IMR-90 (cell line): Measurements from ENCODE around the gene PRSS22. TPM values are rescaled to one million over a fixed set of nuclear protein-coding genes. Genes with fewer than 3 reads are reported as not detected.

ENCODE experiments used
- ATAC-seq: fragments of 200-7000 bp; cut with Tn5 transposase; 2 replicates; pipeline ENCODE4 v1.9.1; 2020; ENCODE audit warnings: low read depth, mild to moderate bottlenecking, moderate library complexity
- BruUV-seq: library from RNA; stranded (reverse); fragments of 400-500 nt; replicated peaks from 2 replicates; lab custom pipeline; 2021; lab: Mats Ljungman, UMichigan
- CTCF ChIA-PET: fragments of 300-600 bp; formaldehyde crosslinking; extraction: SDS; loops from one replicate; lab custom pipeline; 2021; ENCODE audit warnings: antibody characterized with exemption; lab: Yijun Ruan, JAX
- POLR2A ChIA-PET: fragments of 300-600 bp; sonication (Branson Sonifier 250); formaldehyde crosslinking; loops from one replicate; lab custom pipeline; 2022; ENCODE audit warnings: antibody characterized with exemption; ENCODE audit not compliant: unreplicated experiment; lab: Charles Lee
- DNase-seq: peaks from one replicate; pipeline ENCODE4 v3.0.0; 2013
- H2AFZ ChIP-seq: replicated peaks from 2 replicates; pipeline ENCODE3; 2013; ENCODE audit warnings: low read length, mild to moderate bottlenecking; ENCODE audit not compliant: poor library complexity
- H2AK5ac ChIP-seq: 2 replicates; pipeline ENCODE4 v1.6.1; 2013; ENCODE audit warnings: low read depth, low read length, inconsistent platforms
- H2AK9ac ChIP-seq: replicated peaks from 2 replicates; pipeline ENCODE3; 2013; ENCODE audit warnings: mild to moderate bottlenecking, low read depth, low read length, moderate library complexity; ENCODE audit not compliant: poor library complexity
- H2BK120ac ChIP-seq: 2 replicates; pipeline ENCODE4 v1.6.1; 2013; ENCODE audit warnings: low read depth, low read length, inconsistent platforms
- H2BK15ac ChIP-seq: 3 replicates; pipeline ENCODE4 v1.6.1; 2013; ENCODE audit warnings: low read depth, low read length, inconsistent platforms
- H2BK20ac ChIP-seq: 2 replicates; pipeline ENCODE4 v1.6.1; 2013; ENCODE audit warnings: low read depth, mild to moderate bottlenecking, inconsistent platforms, low read length, moderate library complexity
- H2BK5ac ChIP-seq: 2 replicates; pipeline ENCODE4 v1.6.1; 2013; ENCODE audit warnings: mild to moderate bottlenecking, low read depth, low read length, inconsistent platforms; ENCODE audit not compliant: poor library complexity, severe bottlenecking
- H3K14ac ChIP-seq: replicated peaks from 2 replicates; pipeline ENCODE4 v1.6.1; 2013; ENCODE audit warnings: low read depth, low read length, inconsistent platforms
- H3K18ac ChIP-seq: 2 replicates; pipeline ENCODE4 v1.6.1; 2013; ENCODE audit warnings: low read depth, low read length, control low read depth
- H3K23ac ChIP-seq: 2 replicates; pipeline ENCODE4 v1.6.1; 2013; ENCODE audit warnings: low read depth, low read length, inconsistent platforms
- H3K27ac ChIP-seq: 2 replicates; pipeline ENCODE4 v1.5.1; 2013; ENCODE audit warnings: mild to moderate bottlenecking, control low read depth, low read length; ENCODE audit not compliant: insufficient read depth
- H3K27me3 ChIP-seq: 2 replicates; pipeline ENCODE4 v1.6.1; 2013; ENCODE audit warnings: low read length; ENCODE audit not compliant: control insufficient read depth, insufficient read depth
- H3K36me3 ChIP-seq: 2 replicates; pipeline ENCODE4 v1.6.1; 2013; ENCODE audit warnings: low read length, mixed read lengths; ENCODE audit not compliant: control insufficient read depth, insufficient read depth
- H3K4ac ChIP-seq: 2 replicates; pipeline ENCODE4 v1.6.1; 2013; ENCODE audit warnings: low read depth, low read length, inconsistent platforms
- H3K4me1 ChIP-seq: 2 replicates; pipeline ENCODE4 v1.6.1; 2013; ENCODE audit warnings: low read length, mixed read lengths; ENCODE audit not compliant: control insufficient read depth, insufficient read depth
- H3K4me2 ChIP-seq: 2 replicates; pipeline ENCODE4 v1.6.1; 2013; ENCODE audit warnings: low read depth, mild to moderate bottlenecking, control low read depth, low read length, moderate library complexity
- H3K4me3 ChIP-seq: 2 replicates; pipeline ENCODE4 v1.5.1; 2013; ENCODE audit warnings: low read depth, mild to moderate bottlenecking, control low read depth, low read length, moderate library complexity; ENCODE audit not compliant: insufficient read depth
- H3K56ac ChIP-seq: 2 replicates; pipeline ENCODE4 v1.6.1; 2013; ENCODE audit warnings: low read length, inconsistent platforms; ENCODE audit not compliant: insufficient read depth; ENCODE audit errors: extremely low read depth
- H3K79me1 ChIP-seq, 2 experiments: 2 replicates each; pipeline ENCODE4 v1.6.1; 2013; ENCODE audit warnings: low read length in 2 of 2, inconsistent platforms in 1 of 2, low read depth in 1 of 2
- H3K9ac ChIP-seq: 2 replicates; pipeline ENCODE4 v1.6.1; 2013; ENCODE audit warnings: low read depth, low read length, control low read depth
- H3K9me1 ChIP-seq: 2 replicates; pipeline ENCODE4 v1.6.1; 2013; ENCODE audit warnings: low read length, inconsistent platforms; ENCODE audit not compliant: insufficient read depth
- H3K9me3 ChIP-seq: 2 replicates; pipeline ENCODE4 v1.6.1; 2013; ENCODE audit warnings: low read length; ENCODE audit not compliant: control insufficient read depth, insufficient read depth
- H4K20me1 ChIP-seq: 2 replicates; pipeline ENCODE4 v1.6.1; 2013; ENCODE audit warnings: low read length, inconsistent platforms; ENCODE audit not compliant: insufficient read depth
- H4K5ac ChIP-seq: 2 replicates; pipeline ENCODE4 v1.6.1; 2013; ENCODE audit warnings: mild to moderate bottlenecking, low read depth, low read length, control low read depth
- H4K8ac ChIP-seq, 2 experiments: 2 replicates each; pipeline ENCODE4 v1.6.1; 2013; ENCODE audit warnings: low read depth in 2 of 2, low read length in 2 of 2, control low read depth in 1 of 2, inconsistent platforms in 1 of 2
- H4K91ac ChIP-seq: 2 replicates; pipeline ENCODE4 v1.6.1; 2013; ENCODE audit warnings: low read depth, low read length, inconsistent platforms; ENCODE audit not compliant: insufficient read depth
- BHLHE40 ChIP-seq: fragments of 150-350 bp; IDR thresholded peaks from 2 replicates; pipeline ENCODE4 v1.6.1; 2016; ENCODE audit warnings: mild to moderate bottlenecking, low read depth, low read length
- CEBPB ChIP-seq: IDR thresholded peaks from 2 replicates; pipeline ENCODE4 v1.6.1; 2012; ENCODE audit warnings: low read depth, low read length, improper control_type of control experiment
- CHD1 ChIP-seq: IDR thresholded peaks from 2 replicates; pipeline ENCODE4 v1.6.1; 2012; ENCODE audit warnings: low read depth, low read length, improper control_type of control experiment
- MAFK ChIP-seq: IDR thresholded peaks from 2 replicates; pipeline ENCODE4 v1.6.1; 2012; ENCODE audit warnings: low read depth, low read length, improper control_type of control experiment
- NFE2L2 ChIP-seq: fragments of 150-350 bp; IDR thresholded peaks from 2 replicates; pipeline ENCODE4 v1.6.1; 2016; ENCODE audit warnings: low read depth, mild to moderate bottlenecking, low read length
- RAD21 ChIP-seq: IDR thresholded peaks from 2 replicates; pipeline ENCODE4 v1.6.1; 2012; ENCODE audit warnings: low read length, improper control_type of control experiment
- RFX5 ChIP-seq: IDR thresholded peaks from 2 replicates; pipeline ENCODE4 v1.8.0; 2012; ENCODE audit warnings: low read depth, mild to moderate bottlenecking, low read length, moderate library complexity
- SMC3 ChIP-seq: fragments of 150-350 bp; IDR thresholded peaks from 2 replicates; pipeline ENCODE4 v1.6.1; 2016; ENCODE audit warnings: low read depth, mild to moderate bottlenecking, antibody characterized with exemption, low read length, moderate library complexity
- WGBS, 2 experiments: methylation state at CpG; one replicate each; pipeline versions ENCODE4 v1.1.5 to v1.1.7; 2013; ENCODE audit warnings: missing lambda C conversion rate in 2 of 2; ENCODE audit not compliant: insufficient read length in 1 of 2; ENCODE audit errors: extremely low coverage in 2 of 2; 5-methylcytosine and 5-hydroxymethylcytosine counted together
- dilution Hi-C: fragments of 300-500 bp; cut with HindIII; formaldehyde crosslinking; loops from one replicate; pipeline ENCODE4 v1.14.3; 2018; ENCODE audit warnings: low sequenced_read_pairs; ENCODE audit not compliant: unreplicated experiment
- in situ Hi-C: fragments of 300-500 bp; cut with MboI; formaldehyde crosslinking; loops from 3 replicates; pipeline ENCODE4 v1.14.3; 2019; ENCODE audit warnings: low sequenced_read_pairs, inconsistent platforms, mixed read lengths
- intact Hi-C: fragments of 100-400 bp; cut with micrococcal nuclease; formaldehyde crosslinking; loops from 2 replicates; pipeline ENCODE4 v1.10.0; 2022
- polyA plus RNA-seq, 3 experiments: library from polyadenylated mRNA; depleted of rRNA; stranded (reverse); fragments of >200 nt; gene quantifications; 2 replicates each; pipeline ENCODE4 v1.2.3, GENCODE V29; 2012; ENCODE audit warnings: low replicate concordance in 1 of 3
- total RNA-seq: library from RNA; depleted of rRNA; stranded (reverse); fragments of >200 nt; gene quantifications from 2 replicates; pipeline ENCODE4 v1.2.3, GENCODE V29; 2012

PRSS22 gene
- total and polyA plus RNA-seq, 2 of the 4 experiments (the other 2 are of a cell fraction): not detected

- Histone ChIP-seq H3K4me1 (no peaks in the 10 kb centered on the region), H3K27ac (no peak overlapping the region), H3K14ac (no peak overlapping the region), H4K8ac (no peak overlapping the region), H2AK5ac (no peak overlapping the region), H2AK9ac (no peak overlapping the region), H3K9ac (no peak overlapping the region), H3K23ac (no peak overlapping the region), H3K36me3 (no peaks in the 10 kb centered on the region), H3K56ac (no peak overlapping the region), H2AFZ (no peak overlapping the region), H3K9me3 (peaks cover 5% of the 10 kb centered on the region), H3K9me1 (no peaks in the 10 kb centered on the region), H3K4me3 (no peak overlapping the region), H3K27me3 (peaks cover 63% of the 10 kb centered on the region), H2BK20ac (no peak overlapping the region), H3K18ac (no peak overlapping the region), H2BK5ac (no peak overlapping the region), H2BK120ac (no peak overlapping the region), H3K4ac (no peak overlapping the region), H3K79me1 (no peaks in the 10 kb centered on the region), H4K91ac (no peak overlapping the region), H3K4me2 (no peak overlapping the region), H4K5ac (no peak overlapping the region), H2BK15ac (no peak overlapping the region), H4K20me1 (no peaks in the 10 kb centered on the region)
- ChIA-PET CTCF (no interaction called here), POLR2A (no interaction called here)
- in situ Hi-C loops (no loop called here), intact Hi-C loops (no loop called here), dilution Hi-C loops (no loop called here)
- ATAC-seq: no peak
- no peak for DNase-seq
- 69% methylated on average over 4 of the region's 6 CpGs; no CpG with 5 or more reads in 1 of the 2 experiments for WGBS, 2 experiments
- BruUV-seq: no TSS peak
- TF ChIP-seq NFE2L2: no peak
- TF ChIP-seq CEBPB: no peak
- no peak for TF ChIP-seq RAD21
- TF ChIP-seq MAFK: no peak
- no peak for TF ChIP-seq RFX5
- no peak for TF ChIP-seq BHLHE40
- TF ChIP-seq SMC3: no peak
- TF ChIP-seq CHD1: no peak
Observed at GRCh38 chr16:2810651-2811050, 47.3 kb downstream of the PRSS22 start.
